Right atrium auricular region (tissue), 2 donors: ENCODE data around the gene IFI6. TPM values are rescaled to one million over a fixed set of nuclear protein-coding genes. Genes with fewer than 3 reads are reported as not detected.
"Not testable (repeated sequence)": the region's sequence is repeated elsewhere in the genome, so short reads cannot be mapped to it uniquely, and the experiment has no call there.

Experiments
- DNase-seq: peaks from one replicate; pipeline ENCODE4 v3.0.0-alpha.2; 2019; ENCODE audit warnings: low spot score
- H3K27ac ChIP-seq, 2 donors: fragments of 200-600 bp; sonication (generic); 1 replicate in 1 of 2; 2 replicates in 1 of 2; pipeline ENCODE4 v1.5.1; 2016 to 2019
- H3K27me3 ChIP-seq, 2 donors: fragments of 200-600 bp; sonication (generic); one replicate each; pipeline versions ENCODE4 v1.5.1 to v1.6.0; 2017 to 2019
- H3K36me3 ChIP-seq: fragments of 200-600 bp; sonication (generic); one replicate; pipeline ENCODE4 v1.5.1; 2016
- H3K4me1 ChIP-seq, 2 donors: fragments of 200-600 bp; sonication (generic); one replicate each; pipeline versions ENCODE4 v1.5.1 to v1.6.0; 2017 to 2019
- H3K4me3 ChIP-seq, 2 donors: fragments of 200-600 bp; sonication (generic); 1 replicate in 1 of 2; 2 replicates in 1 of 2; pipeline ENCODE4 v1.5.1; 2017 to 2019; ENCODE audit warnings: mild to moderate bottlenecking in 1 of 2, moderate library complexity in 1 of 2
- H3K9me3 ChIP-seq, 2 donors: fragments of 200-600 bp; sonication (generic); one replicate each; pipeline ENCODE4 v1.5.1; 2019
- total RNA-seq, 2 donors: library from RNA; depleted of rRNA; stranded (reverse); fragments of >200 nt; gene quantifications; one replicate each; pipeline ENCODE4 v1.1.0, GENCODE V29; 2016
- TF ChIP-seq, protein P1 (sequence below), 2 donors: fragments of 200-600 bp; sonication (generic); IDR thresholded peaks; one replicate each; pipeline ENCODE4 v1.5.1; 2019; ENCODE audit warnings: antibody characterized with exemption in 2 of 2

The IFI6 gene
- total RNA-seq, 2 donors from 2014 or later: 40.2 to 43.3 TPM

DNA sequence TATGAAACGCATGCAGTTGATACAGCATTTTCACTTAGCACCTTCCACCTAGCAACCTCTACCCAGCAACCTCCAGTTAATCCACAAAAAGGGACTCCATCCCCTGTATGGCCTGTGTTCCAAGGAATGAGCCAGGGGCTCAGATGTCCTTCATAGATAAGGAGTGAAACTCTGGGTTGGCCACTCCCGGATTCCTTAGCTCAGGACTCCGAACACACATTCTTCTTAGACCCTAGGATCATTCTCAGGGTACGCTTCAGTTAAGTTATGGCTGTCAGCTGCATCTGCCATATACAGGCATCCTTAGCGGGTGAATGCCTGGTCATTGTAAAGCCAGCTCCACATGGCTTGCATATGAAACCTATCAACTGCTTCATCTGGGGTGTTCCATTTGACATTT is 15.9 kb upstream of the IFI6 start:
- Histone ChIP-seq H3K27ac (no peak overlapping the region), H3K27me3 (no peaks in the 10 kb centered on the region), H3K4me3 (no peak overlapping the region), H3K4me1 (no peaks in the 10 kb centered on the region), H3K9me3 (no peaks in the 10 kb centered on the region), H3K36me3 (no peaks in the 10 kb centered on the region)
- TF ChIP-seq, protein P1, sequence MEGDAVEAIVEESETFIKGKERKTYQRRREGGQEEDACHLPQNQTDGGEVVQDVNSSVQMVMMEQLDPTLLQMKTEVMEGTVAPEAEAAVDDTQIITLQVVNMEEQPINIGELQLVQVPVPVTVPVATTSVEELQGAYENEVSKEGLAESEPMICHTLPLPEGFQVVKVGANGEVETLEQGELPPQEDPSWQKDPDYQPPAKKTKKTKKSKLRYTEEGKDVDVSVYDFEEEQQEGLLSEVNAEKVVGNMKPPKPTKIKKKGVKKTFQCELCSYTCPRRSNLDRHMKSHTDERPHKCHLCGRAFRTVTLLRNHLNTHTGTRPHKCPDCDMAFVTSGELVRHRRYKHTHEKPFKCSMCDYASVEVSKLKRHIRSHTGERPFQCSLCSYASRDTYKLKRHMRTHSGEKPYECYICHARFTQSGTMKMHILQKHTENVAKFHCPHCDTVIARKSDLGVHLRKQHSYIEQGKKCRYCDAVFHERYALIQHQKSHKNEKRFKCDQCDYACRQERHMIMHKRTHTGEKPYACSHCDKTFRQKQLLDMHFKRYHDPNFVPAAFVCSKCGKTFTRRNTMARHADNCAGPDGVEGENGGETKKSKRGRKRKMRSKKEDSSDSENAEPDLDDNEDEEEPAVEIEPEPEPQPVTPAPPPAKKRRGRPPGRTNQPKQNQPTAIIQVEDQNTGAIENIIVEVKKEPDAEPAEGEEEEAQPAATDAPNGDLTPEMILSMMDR (IDR thresholded peaks at IDR 0.05): no peak
- no peak for DNase-seq

DNA sequence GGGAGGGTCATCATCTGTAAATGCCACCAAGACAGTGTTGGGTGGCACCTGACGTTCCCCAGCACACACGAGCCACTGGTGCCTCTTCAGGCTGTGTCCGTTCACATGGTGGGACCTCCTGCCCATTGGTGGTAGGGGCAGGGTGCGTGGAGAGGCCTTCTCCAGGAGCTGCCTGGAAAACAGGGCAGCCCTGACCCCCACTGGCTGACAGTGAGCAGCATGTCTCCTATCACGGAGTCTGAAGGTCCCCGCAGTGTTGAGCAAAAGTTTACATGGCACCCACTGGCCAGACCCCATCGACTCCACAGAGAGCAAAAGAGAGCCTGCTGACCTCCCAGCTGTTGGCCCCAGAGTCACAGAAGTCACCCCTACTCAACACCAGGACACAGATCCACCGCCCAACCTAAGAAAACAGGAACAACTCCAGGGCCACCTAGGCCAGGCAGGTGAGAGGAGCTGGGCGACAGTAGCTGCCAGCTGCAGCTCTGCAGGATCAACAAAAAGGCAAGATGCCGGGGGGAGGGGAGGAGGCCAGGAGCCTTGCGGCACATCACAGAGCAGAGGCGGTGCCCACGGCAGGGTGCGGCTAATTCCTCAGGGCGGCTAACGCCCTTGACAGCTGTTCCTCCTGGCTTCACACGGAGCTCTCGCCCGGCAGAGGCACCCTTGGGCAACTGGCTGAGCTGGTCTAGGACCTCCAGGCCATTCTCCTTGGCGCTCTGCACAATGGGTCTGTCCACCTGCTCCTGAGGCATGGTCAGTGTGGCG is 14.4 kb upstream of the IFI6 start:
- no peaks in the 10 kb centered on the region for H3K36me3 ChIP-seq
- no peak overlapping the region for H3K27ac ChIP-seq
- TF ChIP-seq, protein P1 (IDR thresholded peaks at IDR 0.05): no peak
- H3K4me1 ChIP-seq: no peaks in the 10 kb centered on the region
- no peak for DNase-seq
- H3K4me3 ChIP-seq: no peak overlapping the region
- H3K9me3 ChIP-seq: peaks cover 0 to 9% of the 10 kb centered on the region in 2 donors
- H3K27me3 ChIP-seq: no peaks in the 10 kb centered on the region

DNA sequence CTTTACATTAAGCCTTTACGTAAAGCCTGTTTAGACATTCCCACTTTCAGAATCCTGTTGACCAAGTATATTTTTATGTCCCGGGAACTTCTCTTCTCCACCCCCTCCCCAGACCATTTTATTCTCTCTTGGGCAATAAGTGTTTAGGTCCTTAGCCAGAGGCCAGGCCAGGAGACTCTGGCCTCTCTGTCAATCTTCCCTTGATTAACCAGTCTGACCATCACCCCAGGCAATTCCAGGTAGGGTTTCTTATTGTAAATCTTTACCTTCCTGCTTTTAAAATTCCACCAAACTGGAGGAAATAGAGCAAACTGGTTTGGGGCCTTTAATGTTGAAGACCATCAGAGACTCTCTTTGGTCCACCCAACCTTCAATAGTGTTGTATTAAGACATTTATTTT is 12.2 kb upstream of the IFI6 start:
- peaks cover 0 to 14% of the 10 kb centered on the region in 2 donors for H3K9me3 ChIP-seq
- no peak overlapping the region for H3K4me3 ChIP-seq
- TF ChIP-seq, protein P1 (IDR thresholded peaks at IDR 0.05): no peak
- H3K4me1 ChIP-seq: no peaks in the 10 kb centered on the region
- H3K27me3 ChIP-seq: no peaks in the 10 kb centered on the region
- DNase-seq: no peak
- no peak overlapping the region for H3K27ac ChIP-seq
- no peaks in the 10 kb centered on the region for H3K36me3 ChIP-seq

DNA sequence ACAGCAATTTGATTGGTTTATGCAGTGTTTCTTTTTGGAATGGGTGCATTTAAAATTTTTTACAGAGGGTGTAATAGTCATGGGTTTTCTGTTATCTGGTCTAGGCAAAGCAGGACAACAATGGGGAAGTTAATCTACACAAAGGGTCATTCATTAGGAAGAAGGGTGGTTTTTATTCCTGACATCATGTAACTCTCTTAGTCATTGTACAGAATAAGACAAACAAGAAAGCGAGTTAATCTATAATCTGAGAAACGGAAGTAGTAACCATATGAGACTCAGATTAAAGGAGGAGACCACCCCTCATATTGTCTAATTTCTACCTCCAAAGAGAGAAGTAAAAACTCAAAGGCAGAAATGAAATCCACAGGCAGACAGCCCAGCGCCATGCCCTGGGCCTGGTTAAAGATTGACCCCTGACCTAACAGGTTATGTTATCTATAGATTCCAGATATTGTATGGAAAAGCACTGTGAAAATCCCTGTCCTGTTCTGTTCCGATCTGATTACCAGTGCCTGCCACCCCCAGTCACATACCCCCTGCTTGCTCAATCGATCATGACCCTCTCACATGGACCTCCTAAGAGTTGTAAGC is 10.5 kb upstream of the IFI6 start:
- peaks cover 0 to 14% of the 10 kb centered on the region in 2 donors for H3K9me3 ChIP-seq
- no peaks in the 10 kb centered on the region for H3K27me3 ChIP-seq
- TF ChIP-seq, protein P1 (IDR thresholded peaks at IDR 0.05): no peak
- no peak for DNase-seq
- H3K27ac ChIP-seq: no peak overlapping the region
- H3K36me3 ChIP-seq: no peaks in the 10 kb centered on the region
- no peaks in the 10 kb centered on the region for H3K4me1 ChIP-seq
- no peak overlapping the region for H3K4me3 ChIP-seq

DNA sequence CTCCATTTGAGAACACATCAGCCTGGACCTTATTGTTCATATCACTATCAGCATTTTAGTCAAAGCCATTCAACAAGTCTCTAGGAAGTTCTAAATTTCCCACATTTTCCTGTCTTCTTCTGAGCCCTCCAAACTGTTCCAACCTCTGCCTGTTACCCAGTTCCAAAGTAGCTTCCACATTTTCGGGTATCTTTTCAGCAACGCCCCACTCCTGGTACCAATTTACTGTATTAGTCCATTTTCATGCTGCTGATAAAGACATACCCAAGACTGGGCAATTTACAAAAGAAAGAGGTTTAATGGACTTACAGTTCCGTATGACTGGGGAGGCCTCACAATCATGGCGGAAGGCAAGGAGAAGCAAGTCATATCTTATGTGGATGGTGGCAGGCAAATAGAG is 9.6 kb upstream of the IFI6 start:
- H3K4me3 ChIP-seq, H3K36me3 ChIP-seq, H3K27ac ChIP-seq, H3K27me3 ChIP-seq, H3K4me1 ChIP-seq, DNase-seq: not testable (repeated sequence)
- H3K9me3 ChIP-seq: peaks cover 0 to 14% of the 10 kb centered on the region in 2 donors

DNA sequence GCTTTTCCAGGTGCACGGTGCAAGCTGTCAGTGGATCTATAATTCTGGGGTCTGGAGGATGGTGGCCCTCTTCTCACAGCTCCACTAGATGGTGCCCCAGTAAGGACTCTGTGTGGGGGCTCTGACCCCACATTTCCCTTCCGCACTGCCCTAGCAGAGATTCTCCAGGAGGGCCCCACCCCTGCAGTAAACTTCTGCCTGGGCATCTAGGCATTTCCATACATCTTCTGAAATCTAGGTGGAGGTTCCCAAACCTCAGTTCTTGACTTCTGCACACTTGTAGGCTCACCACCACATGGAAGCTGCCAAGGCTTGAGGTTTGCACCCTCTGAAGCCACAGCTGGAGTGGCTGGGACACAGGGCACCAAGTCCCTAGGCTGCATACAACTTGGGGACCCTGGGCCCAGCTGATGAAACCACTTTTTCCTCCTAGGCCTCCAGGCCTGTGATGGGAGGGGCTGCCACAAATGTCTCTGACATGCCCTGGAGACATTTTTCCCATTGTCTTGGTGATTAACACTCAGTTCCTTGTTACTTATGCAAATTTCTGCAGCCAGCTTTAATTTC is 8.3 kb upstream of the IFI6 start:
- H3K4me3 ChIP-seq, H3K36me3 ChIP-seq, H3K27me3 ChIP-seq, H3K4me1 ChIP-seq, DNase-seq, H3K27ac ChIP-seq: not testable (repeated sequence)
- peaks cover 0 to 14% of the 10 kb centered on the region in 2 donors for H3K9me3 ChIP-seq
